HG03060 (cell line): ENCODE measurements around the gene DHX36.

Experiments used
- ATAC-seq: cut with Tn5 transposase; IDR thresholded peaks from one replicate; pipeline ENCODE4 v1.9.1; 2021; ENCODE audit warnings: low read depth, moderate number of reproducible peaks; ENCODE audit not compliant: unreplicated experiment

The DHX36 gene

DNA sequence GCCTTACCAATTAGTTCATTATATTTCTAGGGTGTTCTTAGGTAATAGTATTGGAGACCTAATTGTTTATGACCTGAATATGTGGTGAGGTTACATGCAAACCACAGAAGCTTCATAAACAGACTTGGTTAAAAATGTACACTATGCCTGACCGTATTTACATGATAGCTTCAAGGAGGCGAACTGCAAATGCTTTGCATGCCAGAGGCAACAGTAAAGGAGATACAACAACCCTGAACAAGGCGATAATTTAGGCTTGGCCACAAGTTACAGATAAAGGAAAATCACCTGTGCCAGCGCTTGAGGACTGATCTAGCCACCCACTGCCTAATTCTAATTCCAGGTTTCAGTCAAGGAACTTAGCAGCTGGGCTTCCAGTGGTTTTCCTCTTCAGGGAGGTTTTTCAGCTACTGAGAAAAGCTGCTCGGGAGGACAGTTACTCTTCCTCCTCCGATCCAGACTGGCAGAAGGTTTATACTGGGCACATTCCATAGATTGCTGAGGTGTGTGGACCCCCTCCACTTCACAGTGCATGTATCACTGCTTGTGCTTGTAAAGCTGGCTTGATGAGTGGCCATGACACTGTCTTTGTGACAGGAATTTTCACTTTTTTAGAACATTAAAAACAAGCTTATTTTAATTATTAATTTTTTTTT, 95.6 kb downstream of the DHX36 start:
- ATAC-seq: no peak

DNA sequence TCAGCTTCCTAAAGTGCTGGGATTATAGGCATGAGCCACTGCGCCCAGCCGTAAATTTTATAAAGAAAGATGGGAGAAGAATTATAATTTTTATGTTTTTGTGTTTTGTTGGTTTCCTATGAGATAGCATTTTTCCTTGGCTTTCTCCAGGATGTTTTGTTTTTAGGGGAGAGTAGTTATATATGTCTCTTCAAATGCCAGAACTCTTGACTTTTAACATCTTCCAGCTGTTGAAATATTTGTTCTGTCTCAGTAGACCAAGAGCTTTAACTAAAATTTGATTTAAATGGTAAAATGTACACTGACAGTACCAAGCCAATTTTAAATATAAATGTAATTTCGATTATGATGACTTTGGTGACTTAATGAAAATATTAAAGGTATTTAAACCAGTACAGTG, 96.8 kb downstream of the DHX36 start:
- ATAC-seq: no peak

DNA sequence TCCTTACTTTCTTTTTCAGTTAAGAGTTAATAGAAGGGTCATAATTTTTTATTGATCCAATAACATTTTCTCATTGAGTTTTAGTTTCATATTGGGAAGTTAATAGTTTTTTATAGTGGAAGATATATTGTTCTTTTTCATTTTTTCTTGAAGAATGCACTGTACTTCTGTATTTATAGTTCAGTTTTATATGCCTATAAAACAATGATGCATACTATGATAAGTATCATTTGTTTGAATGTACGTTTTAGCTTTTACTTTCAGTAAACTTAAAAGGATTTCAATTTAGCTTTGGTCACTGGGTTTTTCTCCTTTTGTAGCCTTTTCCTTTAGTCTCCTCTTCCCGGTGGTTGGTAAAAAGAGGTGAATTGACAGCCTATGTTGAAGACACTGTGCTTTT, 98.8 kb downstream of the DHX36 start:
- no peak for ATAC-seq

DNA sequence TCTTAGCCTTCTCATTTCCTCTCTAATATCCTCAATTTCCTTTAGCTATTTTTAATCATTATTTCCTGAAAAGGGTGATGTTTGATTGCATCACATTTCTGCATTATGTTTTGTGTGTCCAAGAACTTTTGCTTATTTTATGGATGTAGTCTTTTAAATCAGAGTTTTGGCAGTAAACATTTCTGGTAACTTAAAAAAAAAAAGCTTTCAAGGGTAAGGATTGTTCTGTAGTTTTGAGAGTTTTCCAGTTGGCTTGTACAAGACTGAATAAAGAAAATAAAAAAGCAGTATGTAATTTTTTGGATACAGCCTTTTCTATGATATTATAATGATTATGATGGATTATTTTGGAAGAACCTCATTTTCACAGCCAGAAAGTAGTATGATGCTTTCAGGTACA, 99.4 kb downstream of the DHX36 start:
- ATAC-seq: no peak

DNA sequence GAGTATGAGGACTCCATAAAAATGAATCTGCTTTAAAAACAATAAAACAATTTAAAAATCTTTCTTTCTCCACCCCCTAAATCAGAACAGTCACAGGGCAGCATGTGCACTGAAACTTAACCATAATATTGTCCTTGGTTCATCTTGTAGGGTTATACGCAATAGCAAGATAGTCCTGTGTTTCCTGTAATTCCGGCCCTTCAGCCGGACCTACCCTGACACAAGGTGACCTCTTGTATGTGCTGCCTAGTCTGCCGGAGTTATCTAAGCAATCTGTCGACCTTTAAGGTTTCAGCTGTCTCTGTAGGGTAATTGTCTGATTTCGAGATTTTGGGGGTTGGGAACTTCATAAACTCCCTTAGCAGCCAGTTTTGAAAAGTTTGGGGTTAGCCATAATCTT, 99.9 kb downstream of the DHX36 start:
- no peak for ATAC-seq

DNA sequence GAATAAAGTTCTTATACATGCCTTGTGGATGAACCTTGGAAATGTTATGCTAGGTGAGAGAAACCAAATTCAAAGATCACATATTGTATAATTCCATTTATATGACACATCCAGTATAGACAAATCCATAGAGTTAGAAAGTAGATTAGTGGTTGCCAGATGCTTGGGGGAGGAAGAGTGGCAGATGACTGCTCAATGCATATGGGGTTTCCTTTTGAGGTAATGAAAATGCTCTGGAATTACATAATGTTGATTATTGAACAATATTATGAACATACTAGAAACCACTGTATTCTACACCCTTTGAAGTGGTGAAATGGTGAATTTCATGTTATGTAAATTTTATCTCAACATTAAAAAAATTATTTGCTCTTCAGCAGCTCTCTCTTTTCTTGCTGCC, 100.8 kb downstream of the DHX36 start:
- no peak for ATAC-seq
